HepG2 (cell line): Measurements from ENCODE around the gene CD300A. TPM values are rescaled to one million over a fixed set of nuclear protein-coding genes. Genes with fewer than 3 reads are reported as not detected.
A peak's percentile ranks its signal among the peaks of the same experiment; 100 is the strongest.

Experiments used
- FOXK1 ChIP-seq: sonication (generic); formaldehyde crosslinking; IDR thresholded peaks from 2 replicates; pipeline ENCODE4 v1.4.0; 2020; ENCODE audit warnings: low read depth, missing genetic modification reagents, borderline replicate concordance
- NFATC3 ChIP-seq: sonication (generic); formaldehyde crosslinking; IDR thresholded peaks from 2 replicates; pipeline ENCODE4 v1.5.1; 2020; ENCODE audit warnings: mild to moderate bottlenecking, missing genetic modification reagents
- POGZ ChIP-seq: sonication (generic); formaldehyde crosslinking; IDR thresholded peaks from 2 replicates; pipeline ENCODE4 v1.4.0; 2020; ENCODE audit warnings: mild to moderate bottlenecking, missing genetic modification reagents
- RORA ChIP-seq: sonication (generic); formaldehyde crosslinking; IDR thresholded peaks from 2 replicates; pipeline ENCODE4 v1.5.0; 2020; ENCODE audit warnings: mild to moderate bottlenecking, missing genetic modification reagents, moderate library complexity
- SETDB1 ChIP-seq: sonication (generic); formaldehyde crosslinking; IDR thresholded peaks from 2 replicates; pipeline ENCODE4 v1.5.1; 2020; ENCODE audit warnings: missing genetic modification reagents, mild to moderate bottlenecking, borderline replicate concordance
- ZBTB3 ChIP-seq: sonication (generic); formaldehyde crosslinking; IDR thresholded peaks from 2 replicates; pipeline ENCODE4 v1.4.0; 2020; ENCODE audit warnings: low read depth, mild to moderate bottlenecking, moderate library complexity, missing genetic modification reagents, borderline replicate concordance
- ZC3H4 ChIP-seq: sonication (generic); formaldehyde crosslinking; IDR thresholded peaks from 2 replicates; pipeline ENCODE4 v1.4.0; 2020; ENCODE audit warnings: missing genetic modification reagents, borderline replicate concordance
- ZNF20 ChIP-seq: sonication (generic); formaldehyde crosslinking; IDR thresholded peaks from 2 replicates; pipeline ENCODE4 v1.4.0; 2020; ENCODE audit warnings: mild to moderate bottlenecking, moderate library complexity, missing genetic modification reagents
- ZNF329 ChIP-seq: sonication (generic); formaldehyde crosslinking; IDR thresholded peaks from 2 replicates; pipeline ENCODE4 v1.9.0; 2021; ENCODE audit warnings: low read depth, mild to moderate bottlenecking, missing genetic modification reagents
- ZNF660 ChIP-seq: sonication (generic); formaldehyde crosslinking; IDR thresholded peaks from 2 replicates; pipeline ENCODE4 v1.5.1; 2020; ENCODE audit warnings: mild to moderate bottlenecking, low read depth, missing genetic modification reagents, borderline replicate concordance
- ZNF792 ChIP-seq: IDR thresholded peaks from 2 replicates; pipeline ENCODE4 v1.6.1; 2016
- polyA plus RNA-seq, 8 experiments: library from polyadenylated mRNA; depleted of rRNA in 3 of 8; stranded (reverse) in 7 of 8; unstranded in 1 of 8; fragments of >200 nt; fragmentation: Illumina TruSeq in 4 of 8; extraction: Trizol in 4 of 8; gene quantifications; 2 replicates each; pipeline versions ENCODE4 v1.2.1 to v1.2.3, GENCODE V29; 2011 to 2016; ENCODE audit warnings: low read depth in 4 of 8, missing spikeins in 1 of 8, mixed read lengths in 1 of 8; ENCODE audit not compliant: insufficient read depth in 1 of 8
- total RNA-seq, 5 experiments: library from RNA; depleted of rRNA; stranded (reverse); fragments of >200 nt; fragmentation: Illumina TruSeq; extraction: Trizol; gene quantifications; 2 replicates each; pipeline ENCODE4 v1.2.3, GENCODE V29; 2016; ENCODE audit warnings: low read depth in 1 of 5
- TF ChIP-seq, protein P1 (sequence below), 2 experiments: sonication (generic) in 1 of 2; formaldehyde crosslinking in 1 of 2; IDR thresholded peaks; 2 replicates each; pipeline versions ENCODE4 v1.4.0 to v1.6.1; 2018 to 2020; ENCODE audit warnings: missing genetic modification reagents in 2 of 2, borderline replicate concordance in 1 of 2, low read depth in 1 of 2, mild to moderate bottlenecking in 1 of 2, missing biosample characterization in 1 of 2
- TF ChIP-seq, protein P2 (sequence below): sonication (generic); formaldehyde crosslinking; IDR thresholded peaks from 2 replicates; pipeline ENCODE4 v1.4.0; 2020; ENCODE audit warnings: missing genetic modification reagents, mild to moderate bottlenecking, borderline replicate concordance
- TF ChIP-seq, protein P3 (sequence below): sonication (generic); formaldehyde crosslinking; IDR thresholded peaks from 2 replicates; pipeline ENCODE4 v1.4.0; 2020; ENCODE audit warnings: mild to moderate bottlenecking, missing genetic modification reagents
- TF ChIP-seq, protein P4 (sequence below): sonication (generic); formaldehyde crosslinking; IDR thresholded peaks from 2 replicates; pipeline ENCODE4 v1.9.0; 2021; ENCODE audit warnings: missing genetic modification reagents, borderline replicate concordance

The CD300A gene
- total and polyA plus RNA-seq, 2 of the 13 experiments (the other 11 are each of a cell fraction or from before 2014, with no cell fraction given), result not detected

DNA sequence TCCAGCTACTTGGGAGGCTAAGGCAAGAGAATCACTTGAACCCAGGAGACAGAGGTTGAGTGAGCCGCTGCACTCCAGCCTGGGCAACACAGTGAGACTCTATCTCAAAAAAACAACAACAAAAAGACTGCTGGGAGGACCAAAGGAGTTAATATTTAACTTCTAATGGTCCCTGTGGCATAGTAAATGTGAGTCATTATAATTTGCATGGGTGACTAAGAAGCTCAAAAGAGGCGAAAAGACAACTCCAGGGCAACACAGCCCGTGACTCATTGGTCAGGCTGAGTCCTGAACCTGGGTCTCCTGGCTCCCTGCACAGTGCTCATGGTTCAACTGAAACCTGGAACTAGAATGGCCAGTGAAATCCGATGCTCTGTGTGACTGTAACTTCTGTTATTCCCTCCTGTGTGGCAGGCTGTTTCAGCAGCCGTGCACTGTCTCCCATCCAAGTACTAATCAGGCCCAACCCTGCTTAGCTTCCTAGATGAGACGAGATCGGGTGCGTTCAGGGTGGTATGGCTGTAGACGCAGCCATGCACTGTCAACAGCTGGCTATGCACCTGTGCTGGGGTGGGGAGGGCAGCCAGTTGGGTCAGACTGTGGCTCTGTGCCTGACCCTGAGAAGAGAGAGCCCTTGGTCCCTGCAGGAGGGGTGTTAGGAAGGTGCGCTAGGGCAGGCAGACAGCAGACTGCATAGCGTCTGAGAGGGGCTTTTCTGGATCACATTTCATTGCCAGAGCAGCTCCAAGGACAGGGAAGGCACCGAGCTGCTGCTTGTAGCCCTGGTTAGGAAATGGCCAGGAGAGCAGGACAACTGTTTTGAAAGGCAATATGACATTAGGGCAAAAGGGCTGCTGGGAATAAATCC is 49.0 kb upstream of the CD300A start (continued):
- TF ChIP-seq, protein P1, sequence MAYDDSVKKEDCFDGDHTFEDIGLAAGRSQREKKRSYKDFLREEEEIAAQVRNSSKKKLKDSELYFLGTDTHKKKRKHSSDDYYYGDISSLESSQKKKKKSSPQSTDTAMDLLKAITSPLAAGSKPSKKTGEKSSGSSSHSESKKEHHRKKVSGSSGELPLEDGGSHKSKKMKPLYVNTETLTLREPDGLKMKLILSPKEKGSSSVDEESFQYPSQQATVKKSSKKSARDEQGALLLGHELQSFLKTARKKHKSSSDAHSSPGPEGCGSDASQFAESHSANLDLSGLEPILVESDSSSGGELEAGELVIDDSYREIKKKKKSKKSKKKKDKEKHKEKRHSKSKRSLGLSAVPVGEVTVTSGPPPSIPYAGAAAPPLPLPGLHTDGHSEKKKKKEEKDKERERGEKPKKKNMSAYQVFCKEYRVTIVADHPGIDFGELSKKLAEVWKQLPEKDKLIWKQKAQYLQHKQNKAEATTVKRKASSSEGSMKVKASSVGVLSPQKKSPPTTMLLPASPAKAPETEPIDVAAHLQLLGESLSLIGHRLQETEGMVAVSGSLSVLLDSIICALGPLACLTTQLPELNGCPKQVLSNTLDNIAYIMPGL (CRISPR knock-in tag; IDR thresholded peaks at IDR 0.05; ENCODE audit: borderline replicate concordance in 1 of 2, low read depth in 1 of 2), result peak; percentile 57 to 79; a peak in 3 of 4 replicates
- TF ChIP-seq ZNF792, result no peak; the same call in 1 of the 2 replicates
- TF ChIP-seq POGZ, result peak; percentile 27; the same call in 1 of the 2 replicates
- TF ChIP-seq ZC3H4 (CRISPR knock-in tag), result no peak
- no peak for TF ChIP-seq ZBTB3
- TF ChIP-seq ZNF329, result no peak
- TF ChIP-seq, protein P2, sequence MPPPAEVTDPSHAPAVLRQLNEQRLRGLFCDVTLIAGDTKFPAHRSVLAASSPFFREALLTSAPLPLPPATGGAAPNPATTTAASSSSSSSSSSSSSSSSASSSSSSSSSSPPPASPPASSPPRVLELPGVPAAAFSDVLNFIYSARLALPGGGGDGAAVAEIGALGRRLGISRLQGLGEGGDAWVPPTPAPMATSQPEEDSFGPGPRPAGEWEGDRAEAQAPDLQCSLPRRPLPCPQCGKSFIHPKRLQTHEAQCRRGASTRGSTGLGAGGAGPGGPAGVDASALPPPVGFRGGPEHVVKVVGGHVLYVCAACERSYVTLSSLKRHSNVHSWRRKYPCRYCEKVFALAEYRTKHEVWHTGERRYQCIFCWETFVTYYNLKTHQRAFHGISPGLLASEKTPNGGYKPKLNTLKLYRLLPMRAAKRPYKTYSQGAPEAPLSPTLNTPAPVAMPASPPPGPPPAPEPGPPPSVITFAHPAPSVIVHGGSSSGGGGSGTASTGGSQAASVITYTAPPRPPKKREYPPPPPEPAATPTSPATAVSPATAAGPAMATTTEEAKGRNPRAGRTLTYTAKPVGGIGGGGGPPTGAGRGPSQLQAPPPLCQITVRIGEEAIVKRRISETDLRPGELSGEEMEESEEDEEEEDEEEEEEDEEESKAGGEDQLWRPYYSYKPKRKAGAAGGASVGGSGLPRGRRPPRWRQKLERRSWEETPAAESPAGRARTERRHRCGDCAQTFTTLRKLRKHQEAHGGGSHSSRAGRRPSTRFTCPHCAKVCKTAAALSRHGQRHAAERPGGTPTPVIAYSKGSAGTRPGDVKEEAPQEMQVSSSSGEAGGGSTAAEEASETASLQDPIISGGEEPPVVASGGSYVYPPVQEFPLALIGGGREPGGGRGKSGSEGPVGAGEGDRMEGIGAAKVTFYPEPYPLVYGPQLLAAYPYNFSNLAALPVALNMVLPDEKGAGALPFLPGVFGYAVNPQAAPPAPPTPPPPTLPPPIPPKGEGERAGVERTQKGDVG (CRISPR knock-in tag), result 0 out of 2 replicates have a peak, but pooled peaks have one; percentile 52
- TF ChIP-seq, protein P3, sequence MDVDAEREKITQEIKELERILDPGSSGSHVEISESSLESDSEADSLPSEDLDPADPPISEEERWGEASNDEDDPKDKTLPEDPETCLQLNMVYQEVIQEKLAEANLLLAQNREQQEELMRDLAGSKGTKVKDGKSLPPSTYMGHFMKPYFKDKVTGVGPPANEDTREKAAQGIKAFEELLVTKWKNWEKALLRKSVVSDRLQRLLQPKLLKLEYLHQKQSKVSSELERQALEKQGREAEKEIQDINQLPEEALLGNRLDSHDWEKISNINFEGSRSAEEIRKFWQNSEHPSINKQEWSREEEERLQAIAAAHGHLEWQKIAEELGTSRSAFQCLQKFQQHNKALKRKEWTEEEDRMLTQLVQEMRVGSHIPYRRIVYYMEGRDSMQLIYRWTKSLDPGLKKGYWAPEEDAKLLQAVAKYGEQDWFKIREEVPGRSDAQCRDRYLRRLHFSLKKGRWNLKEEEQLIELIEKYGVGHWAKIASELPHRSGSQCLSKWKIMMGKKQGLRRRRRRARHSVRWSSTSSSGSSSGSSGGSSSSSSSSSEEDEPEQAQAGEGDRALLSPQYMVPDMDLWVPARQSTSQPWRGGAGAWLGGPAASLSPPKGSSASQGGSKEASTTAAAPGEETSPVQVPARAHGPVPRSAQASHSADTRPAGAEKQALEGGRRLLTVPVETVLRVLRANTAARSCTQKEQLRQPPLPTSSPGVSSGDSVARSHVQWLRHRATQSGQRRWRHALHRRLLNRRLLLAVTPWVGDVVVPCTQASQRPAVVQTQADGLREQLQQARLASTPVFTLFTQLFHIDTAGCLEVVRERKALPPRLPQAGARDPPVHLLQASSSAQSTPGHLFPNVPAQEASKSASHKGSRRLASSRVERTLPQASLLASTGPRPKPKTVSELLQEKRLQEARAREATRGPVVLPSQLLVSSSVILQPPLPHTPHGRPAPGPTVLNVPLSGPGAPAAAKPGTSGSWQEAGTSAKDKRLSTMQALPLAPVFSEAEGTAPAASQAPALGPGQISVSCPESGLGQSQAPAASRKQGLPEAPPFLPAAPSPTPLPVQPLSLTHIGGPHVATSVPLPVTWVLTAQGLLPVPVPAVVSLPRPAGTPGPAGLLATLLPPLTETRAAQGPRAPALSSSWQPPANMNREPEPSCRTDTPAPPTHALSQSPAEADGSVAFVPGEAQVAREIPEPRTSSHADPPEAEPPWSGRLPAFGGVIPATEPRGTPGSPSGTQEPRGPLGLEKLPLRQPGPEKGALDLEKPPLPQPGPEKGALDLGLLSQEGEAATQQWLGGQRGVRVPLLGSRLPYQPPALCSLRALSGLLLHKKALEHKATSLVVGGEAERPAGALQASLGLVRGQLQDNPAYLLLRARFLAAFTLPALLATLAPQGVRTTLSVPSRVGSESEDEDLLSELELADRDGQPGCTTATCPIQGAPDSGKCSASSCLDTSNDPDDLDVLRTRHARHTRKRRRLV (CRISPR knock-in tag), result no peak
- no peak for TF ChIP-seq ZNF20 (CRISPR knock-in tag)
- TF ChIP-seq ZNF660, result no peak
- no peak for TF ChIP-seq RORA (CRISPR knock-in tag)
- TF ChIP-seq NFATC3 (CRISPR knock-in tag), result no peak
- no peak for TF ChIP-seq SETDB1 (CRISPR knock-in tag)
- TF ChIP-seq, protein P4, sequence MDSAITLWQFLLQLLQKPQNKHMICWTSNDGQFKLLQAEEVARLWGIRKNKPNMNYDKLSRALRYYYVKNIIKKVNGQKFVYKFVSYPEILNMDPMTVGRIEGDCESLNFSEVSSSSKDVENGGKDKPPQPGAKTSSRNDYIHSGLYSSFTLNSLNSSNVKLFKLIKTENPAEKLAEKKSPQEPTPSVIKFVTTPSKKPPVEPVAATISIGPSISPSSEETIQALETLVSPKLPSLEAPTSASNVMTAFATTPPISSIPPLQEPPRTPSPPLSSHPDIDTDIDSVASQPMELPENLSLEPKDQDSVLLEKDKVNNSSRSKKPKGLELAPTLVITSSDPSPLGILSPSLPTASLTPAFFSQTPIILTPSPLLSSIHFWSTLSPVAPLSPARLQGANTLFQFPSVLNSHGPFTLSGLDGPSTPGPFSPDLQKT (CRISPR knock-in tag), result no peak
- peak; percentile 81 for TF ChIP-seq FOXK1 (CRISPR knock-in tag)
